ENCODE results near the gene CYP17A1. TPM values are rescaled to one million over a fixed set of nuclear protein-coding genes. Genes with fewer than 3 reads are reported as not detected.

CYP17A1 gene
- total RNA-seq, 1 donor from 2014 or later: not detected

DNA sequence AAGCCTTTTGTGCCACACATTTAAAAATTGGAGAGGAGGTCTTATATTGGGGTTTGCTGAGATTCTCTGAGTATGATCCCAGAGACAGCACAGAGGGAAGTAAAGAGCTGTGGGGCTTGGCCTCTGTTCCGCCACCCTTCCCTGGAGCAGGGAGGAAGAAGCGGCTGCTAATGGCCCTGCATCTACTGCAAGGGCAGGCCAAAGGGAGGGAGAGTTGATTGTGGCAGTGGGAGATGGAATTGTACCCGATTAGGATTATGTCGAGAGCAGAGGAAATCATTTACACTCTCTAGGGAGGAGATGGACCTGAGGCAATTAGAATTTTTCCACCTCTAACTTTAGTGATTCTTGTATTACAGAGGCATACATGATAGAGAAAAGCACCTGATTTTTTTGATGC is 28.8 kb downstream of the CYP17A1 start:
- DNase-seq: no peak
- intact Hi-C loops (cut with micrococcal nuclease): loop anchor here (5.0 kb wide), 1 partner anchor 56 kb away; no protein-coding TSS in a partner anchor

DNA sequence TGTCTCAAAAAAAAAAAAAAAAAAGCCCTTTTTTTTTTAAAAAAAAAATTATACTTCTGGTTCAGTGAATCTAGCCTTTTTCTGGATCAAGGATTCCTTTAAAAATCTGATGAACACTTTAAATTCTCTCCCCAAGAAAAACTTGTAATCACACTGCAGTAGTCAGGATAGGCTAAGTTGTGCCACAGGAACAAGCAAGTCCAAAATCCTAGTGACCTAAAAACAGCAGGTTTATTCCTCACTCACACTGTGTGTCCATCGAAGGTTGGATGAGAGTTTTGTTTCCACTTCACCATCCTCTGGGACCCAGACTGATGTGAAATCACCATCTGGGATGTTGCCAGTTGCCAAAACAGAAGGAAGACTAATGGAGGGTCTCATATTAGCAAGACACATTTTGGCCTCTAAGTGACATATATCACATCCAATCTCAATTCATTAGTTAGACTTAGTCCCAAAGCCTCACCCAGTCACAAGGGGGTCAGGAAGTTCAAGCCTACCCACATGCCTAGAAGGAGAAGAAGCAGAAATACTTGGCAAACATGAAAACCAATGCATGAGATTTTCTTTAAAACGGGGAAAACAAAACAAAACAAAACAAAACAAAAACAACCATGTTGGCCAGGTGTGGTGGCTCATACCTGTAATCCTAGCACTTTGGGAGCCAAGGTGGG is 32.7 kb downstream of the CYP17A1 start:
- no peak for DNase-seq
- no peaks in the 10 kb centered on the region for H3K27me3 Mint-ChIP-seq
- peaks cover 26% of the 10 kb centered on the region for H3K4me1 Mint-ChIP-seq
- H3K9me3 Mint-ChIP-seq: peaks cover 5% of the 10 kb centered on the region
- peak overlapping the region; percentile 83 for H3K27ac Mint-ChIP-seq
- peak overlapping the region; percentile 24 for H3K4me3 Mint-ChIP-seq
- intact Hi-C loops (cut with micrococcal nuclease): loop anchor here (5.0 kb wide), 1 partner anchor 52 kb away; no protein-coding TSS in a partner anchor
- H3K36me3 Mint-ChIP-seq (ENCODE audit: low read depth): peaks cover 35% of the 10 kb centered on the region

More for the DNA sequence above, 28.8 kb downstream of the CYP17A1 start:
- no peaks in the 10 kb centered on the region for H3K27me3 Mint-ChIP-seq
- no peak overlapping the region for H3K4me3 Mint-ChIP-seq
- H3K36me3 Mint-ChIP-seq (ENCODE audit: low read depth): peaks cover 34% of the 10 kb centered on the region
- H3K4me1 Mint-ChIP-seq: peaks cover 20% of the 10 kb centered on the region
- H3K9me3 Mint-ChIP-seq: peaks cover 5% of the 10 kb centered on the region
- no peak overlapping the region for H3K27ac Mint-ChIP-seq

DNA sequence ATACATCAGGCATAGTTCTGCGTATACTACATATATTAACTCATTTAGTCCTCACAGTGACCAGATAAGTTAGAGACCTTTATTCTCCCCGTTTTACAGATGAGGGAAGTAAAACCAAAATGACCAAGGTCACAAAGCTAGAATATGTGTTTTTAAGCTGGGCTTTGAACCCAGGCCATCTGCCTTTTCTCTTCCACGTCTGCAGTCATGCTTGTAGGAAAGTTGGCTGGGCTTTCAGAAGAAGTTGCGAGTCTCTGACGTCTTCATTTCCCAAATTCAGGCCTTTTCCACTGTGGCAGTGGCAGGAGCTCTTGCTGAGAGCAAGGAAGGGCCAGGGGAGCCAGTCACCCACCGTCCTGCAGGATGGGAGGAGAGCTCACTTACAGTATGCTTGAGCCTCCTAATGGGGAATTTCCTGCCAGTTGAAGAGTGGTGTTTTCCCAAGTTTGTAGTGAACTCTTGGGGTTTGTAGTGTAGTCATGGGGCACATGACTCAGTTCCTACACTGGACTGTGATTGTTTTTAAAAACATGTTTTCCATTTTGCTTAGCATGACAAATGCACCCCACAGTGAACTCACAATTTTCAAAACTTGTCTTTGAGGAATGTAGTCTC is 34.2 kb downstream of the CYP17A1 start:
- Mint-ChIP-seq H3K4me1 (peaks cover 22% of the 10 kb centered on the region), H3K27ac (peak overlapping the region; percentile 100), H3K4me3 (peak overlapping the region; percentile 80), H3K27me3 (no peaks in the 10 kb centered on the region), H3K36me3 (ENCODE audit: low read depth) (peaks cover 40% of the 10 kb centered on the region), H3K9me3 (peaks cover 5% of the 10 kb centered on the region)
- peak; percentile 73 for DNase-seq
- intact Hi-C loops (cut with micrococcal nuclease): loop anchor here (1.0 to 2.0 kb wide), 2 partner anchors 51 to 300 kb away; partner anchors contain the start of genes ACTR1A, BORCS7 and SUFU

DNA sequence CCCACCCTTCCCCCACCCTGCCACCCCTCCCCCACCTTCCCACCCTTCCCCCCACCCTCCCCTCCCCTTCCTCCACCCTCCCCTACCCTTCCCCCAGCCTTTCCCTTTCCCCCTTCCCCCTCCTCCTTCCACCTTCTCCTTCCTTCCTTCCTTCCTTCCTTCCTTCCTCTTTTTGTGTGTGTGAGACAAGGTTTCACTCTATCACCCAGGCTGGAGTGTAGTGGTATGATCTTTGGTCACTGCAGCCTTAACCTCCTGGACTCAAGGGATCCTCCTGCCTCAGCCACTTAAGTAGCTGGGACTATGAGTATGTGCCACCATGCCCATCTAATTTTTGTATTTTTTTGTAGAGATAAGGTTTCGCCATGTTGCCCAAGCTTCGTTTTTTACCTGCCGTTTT is 35.2 kb downstream of the CYP17A1 start:
- Mint-ChIP-seq H3K4me1 (peaks cover 23% of the 10 kb centered on the region), H3K4me3 (no peak overlapping the region), H3K27me3 (no peaks in the 10 kb centered on the region), H3K9me3 (peaks cover 5% of the 10 kb centered on the region), H3K27ac (peak overlapping the region; percentile 100), H3K36me3 (ENCODE audit: low read depth) (peaks cover 44% of the 10 kb centered on the region)
- no peak for DNase-seq
- intact Hi-C loops (cut with micrococcal nuclease): loop anchor here (2.0 kb wide), 1 partner anchor 299 kb away; the partner anchor contains the start of genes ACTR1A and SUFU

DNA sequence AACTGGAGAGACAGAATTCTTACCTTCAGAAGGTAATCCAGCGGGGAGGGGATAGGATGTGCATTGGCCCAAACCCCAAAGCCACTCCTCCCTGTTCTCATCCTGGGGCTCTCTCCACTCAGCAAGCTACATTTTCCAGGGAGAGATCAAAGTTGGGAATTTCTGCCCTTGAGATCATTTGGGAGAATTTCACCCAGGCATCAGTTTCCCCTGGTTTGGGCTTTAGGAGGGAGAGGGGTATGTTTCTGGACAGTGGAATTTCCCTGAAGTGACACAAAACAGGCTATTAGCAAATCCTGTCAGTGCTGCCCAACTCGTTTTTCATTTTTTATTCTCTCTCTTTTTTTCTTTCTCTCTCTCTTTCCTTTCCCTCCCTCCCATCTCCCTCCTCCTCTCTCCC is 35.7 kb downstream of the CYP17A1 start:
- DNase-seq: no peak
- intact Hi-C loops (cut with micrococcal nuclease): no loop called here
- Mint-ChIP-seq H3K27me3 (no peaks in the 10 kb centered on the region), H3K36me3 (ENCODE audit: low read depth) (peaks cover 41% of the 10 kb centered on the region), H3K27ac (peak overlapping the region; percentile 39), H3K9me3 (peaks cover 5% of the 10 kb centered on the region), H3K4me3 (no peak overlapping the region), H3K4me1 (peaks cover 27% of the 10 kb centered on the region)

DNA sequence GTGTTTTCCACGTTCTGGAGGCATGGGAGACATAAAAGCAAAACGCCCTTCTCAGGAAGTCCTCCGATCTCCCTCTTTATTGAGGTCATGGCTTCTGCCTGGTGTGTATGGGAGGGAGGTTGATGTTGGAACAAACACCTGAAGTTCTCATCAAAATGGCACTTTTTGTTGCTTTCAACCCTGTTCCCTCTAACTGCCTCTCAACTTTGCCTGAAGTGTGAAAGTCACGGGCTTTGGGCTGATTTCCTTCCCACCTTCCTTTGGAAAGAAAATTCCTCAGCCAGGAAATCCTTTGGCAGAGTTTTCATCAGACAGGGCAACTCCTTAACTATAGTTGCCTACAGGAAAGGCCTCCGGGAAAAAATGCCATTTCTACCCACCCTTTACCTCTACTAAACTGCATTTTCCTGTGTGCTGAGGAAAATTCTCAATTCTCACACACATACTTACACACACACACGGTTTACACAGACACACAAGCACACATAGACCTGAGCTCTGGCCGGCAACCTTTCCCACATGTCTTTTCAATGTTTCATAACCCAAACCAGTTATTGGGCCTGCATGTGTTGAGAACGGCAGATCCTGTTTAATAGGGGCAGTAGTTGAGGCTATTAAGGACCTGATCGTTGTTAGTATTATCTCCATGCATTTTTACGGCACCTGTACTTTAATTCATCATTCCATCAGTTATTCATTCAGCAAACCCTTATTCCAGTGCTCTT is 36.4 kb downstream of the CYP17A1 start:
- peak overlapping the region; percentile 41 for H3K27ac Mint-ChIP-seq
- no peak overlapping the region for H3K4me3 Mint-ChIP-seq
- no peaks in the 10 kb centered on the region for H3K27me3 Mint-ChIP-seq
- peaks cover 40% of the 10 kb centered on the region for H3K36me3 Mint-ChIP-seq (ENCODE audit: low read depth)
- no peak for DNase-seq
- H3K9me3 Mint-ChIP-seq: peaks cover 5% of the 10 kb centered on the region
- intact Hi-C loops (cut with micrococcal nuclease): no loop called here
- peaks cover 35% of the 10 kb centered on the region for H3K4me1 Mint-ChIP-seq

DNA sequence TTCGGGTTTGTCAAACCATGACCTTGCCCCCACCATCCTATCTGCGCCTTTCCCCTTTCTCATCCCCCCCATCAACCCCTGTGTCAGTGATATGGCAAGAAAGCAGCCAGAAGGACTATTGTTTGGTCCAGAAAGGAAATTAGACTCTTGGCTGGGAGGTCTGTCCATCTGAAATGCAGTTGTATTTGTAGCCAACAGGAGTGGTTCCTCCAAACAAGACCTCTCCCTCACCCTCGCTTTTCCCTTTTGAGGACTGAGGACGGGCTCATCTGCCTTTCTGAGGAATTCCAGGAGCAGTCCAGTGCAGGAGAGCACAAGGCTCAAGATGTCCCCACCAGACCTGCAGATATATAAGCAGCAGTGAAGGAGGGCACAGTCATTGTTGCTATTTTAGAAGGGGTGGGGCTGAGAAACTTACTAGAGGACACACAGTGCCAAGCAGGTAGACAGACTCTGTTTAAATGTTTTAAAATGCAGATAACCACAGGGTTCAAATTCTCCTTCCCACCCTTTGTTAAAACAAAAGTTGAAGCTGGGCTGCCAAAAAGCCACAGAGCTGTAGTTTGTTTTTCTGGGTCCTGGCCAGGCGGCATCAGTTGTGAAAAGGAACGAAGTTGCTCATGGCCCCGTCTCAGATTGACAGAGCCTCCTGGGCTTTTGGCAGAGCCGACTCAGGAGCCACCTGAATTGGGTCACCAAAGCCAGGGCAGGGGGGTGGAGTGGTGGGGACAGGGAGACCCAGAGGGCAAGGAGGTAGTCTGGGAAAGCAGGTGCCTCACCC is 37.3 kb downstream of the CYP17A1 start:
- Mint-ChIP-seq H3K36me3 (ENCODE audit: low read depth) (peaks cover 40% of the 10 kb centered on the region), H3K27ac (peak overlapping the region; percentile 41), H3K9me3 (peaks cover 5% of the 10 kb centered on the region), H3K4me3 (no peak overlapping the region), H3K4me1 (peaks cover 38% of the 10 kb centered on the region), H3K27me3 (no peaks in the 10 kb centered on the region)
- DNase-seq: no peak
- intact Hi-C loops (cut with micrococcal nuclease): no loop called here

DNA sequence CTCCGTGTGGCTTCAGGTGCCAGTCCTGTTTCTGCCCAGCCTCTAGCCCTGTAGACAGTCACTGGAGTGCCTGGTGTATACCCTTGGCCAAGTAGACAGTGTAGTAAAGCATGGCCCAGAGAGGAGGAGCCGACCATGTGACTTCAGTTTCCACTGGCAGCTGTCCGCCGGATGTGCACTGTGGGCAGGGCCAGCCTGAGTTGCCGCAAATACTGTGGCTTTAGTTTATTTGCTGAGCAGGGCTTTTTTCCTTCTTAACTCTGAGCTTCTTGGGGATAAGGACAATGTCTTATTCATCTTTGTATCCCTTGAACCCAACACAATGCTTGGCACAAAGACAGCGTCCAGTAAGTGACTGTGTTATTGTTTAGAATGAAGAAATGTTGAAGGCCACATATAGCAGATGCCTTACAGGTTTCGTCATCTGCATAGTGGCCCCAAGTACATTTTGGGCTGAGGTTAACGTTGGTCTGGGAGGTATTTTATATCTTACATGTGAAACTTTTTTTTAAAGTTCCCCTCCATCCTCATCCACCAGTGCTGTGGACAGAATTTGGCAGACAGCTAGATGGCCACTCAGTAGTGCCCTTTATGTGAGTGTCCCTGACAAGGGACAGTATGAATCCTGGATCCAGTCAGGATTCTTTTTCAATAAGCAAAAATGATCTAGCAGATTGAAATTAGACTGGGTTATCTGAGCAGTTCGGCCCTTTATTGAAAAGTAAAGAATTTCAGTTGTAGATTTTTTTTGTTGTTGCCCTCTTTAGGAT is 40.6 kb downstream of the CYP17A1 start:
- H3K36me3 Mint-ChIP-seq (ENCODE audit: low read depth): peaks cover 20% of the 10 kb centered on the region
- intact Hi-C loops (cut with micrococcal nuclease): no loop called here
- H3K4me1 Mint-ChIP-seq: peaks cover 18% of the 10 kb centered on the region
- peak; percentile 88 for DNase-seq
- H3K27ac Mint-ChIP-seq: peak overlapping the region; percentile 85
- H3K9me3 Mint-ChIP-seq: no peaks in the 10 kb centered on the region
- H3K4me3 Mint-ChIP-seq: peak overlapping the region; percentile 22
- no peaks in the 10 kb centered on the region for H3K27me3 Mint-ChIP-seq

DNA sequence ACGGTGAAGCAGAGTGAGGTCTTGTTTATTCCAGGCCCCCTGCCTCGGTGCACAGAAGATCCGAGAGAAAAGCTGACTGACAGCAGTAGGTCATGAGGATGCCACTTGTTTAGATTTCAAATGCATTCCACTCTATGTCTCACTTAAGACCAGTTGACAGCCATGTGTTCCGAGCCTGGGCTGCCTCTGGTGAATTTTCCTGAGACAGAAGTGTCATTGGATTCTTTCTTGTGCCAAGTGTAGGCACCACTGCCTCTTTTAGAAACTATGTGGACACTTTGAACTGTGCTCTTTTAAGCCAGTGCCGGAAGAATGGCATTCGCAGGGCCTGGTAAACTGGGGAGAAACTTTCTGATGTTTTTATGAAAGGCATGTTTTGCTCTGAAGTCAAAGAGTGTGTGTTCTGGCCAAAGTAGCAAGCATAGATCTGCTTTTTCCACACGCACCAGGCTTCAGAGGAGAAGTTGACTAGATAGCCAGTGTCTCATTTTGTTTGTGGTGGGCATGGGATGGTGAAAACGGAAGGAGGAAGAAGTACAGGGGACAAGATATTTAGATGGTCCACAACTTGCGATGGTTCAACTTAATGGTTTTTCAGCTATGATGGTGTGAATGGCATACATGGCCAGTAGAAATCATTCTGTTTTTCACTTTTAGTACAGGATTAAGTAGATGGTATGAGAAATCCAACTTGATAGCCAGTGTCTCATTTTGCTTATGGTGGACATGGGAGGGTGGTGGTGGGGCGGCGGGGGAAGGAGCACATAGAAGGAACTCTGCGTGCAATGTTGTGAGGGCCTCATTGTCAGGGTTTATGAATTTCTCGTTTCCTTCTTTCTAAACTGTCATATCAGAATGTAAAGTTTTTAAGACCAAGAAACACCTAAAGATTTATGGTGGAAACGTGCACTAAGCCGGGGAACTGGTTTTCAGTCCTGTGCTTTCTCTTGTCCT is 41.5 kb downstream of the CYP17A1 start:
- peak overlapping the region; percentile 85 for H3K27ac Mint-ChIP-seq
- intact Hi-C loops (cut with micrococcal nuclease): no loop called here
- no peaks in the 10 kb centered on the region for H3K9me3 Mint-ChIP-seq
- DNase-seq: no peak
- peak overlapping the region; percentile 22 for H3K4me3 Mint-ChIP-seq
- H3K27me3 Mint-ChIP-seq: no peaks in the 10 kb centered on the region
- H3K36me3 Mint-ChIP-seq (ENCODE audit: low read depth): peaks cover 17% of the 10 kb centered on the region
- H3K4me1 Mint-ChIP-seq: peaks cover 18% of the 10 kb centered on the region

DNA sequence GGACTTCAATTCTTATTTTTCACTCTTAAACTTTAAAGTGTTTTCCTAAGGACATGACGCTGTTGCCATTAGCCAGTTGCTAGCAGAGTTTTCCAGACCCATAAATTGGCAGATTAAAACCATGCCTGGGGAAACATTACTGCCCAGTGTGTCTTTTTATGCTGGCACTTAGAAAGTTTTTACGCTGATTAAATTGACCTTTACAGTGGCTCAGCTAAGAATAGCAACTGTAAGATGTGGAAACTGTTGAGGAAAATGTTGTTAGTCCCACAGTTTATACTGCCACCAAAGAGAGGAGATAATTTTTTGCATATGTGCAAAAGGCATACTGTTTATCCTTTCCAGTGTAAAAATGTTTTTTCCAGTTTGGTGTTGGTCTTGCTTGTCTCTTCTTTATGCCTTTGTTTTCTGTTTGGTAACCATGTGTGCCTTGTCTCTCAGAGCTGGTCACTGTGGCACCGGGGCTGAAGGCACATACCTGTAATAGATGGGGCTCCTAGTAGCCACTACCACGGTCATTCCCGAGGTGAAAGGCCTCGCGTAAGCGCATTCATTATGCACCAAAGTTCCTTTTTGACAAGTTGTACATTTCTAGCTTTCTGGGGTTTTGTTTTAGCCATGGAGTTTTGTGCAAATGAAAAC is 45.3 kb downstream of the CYP17A1 start:
- peaks cover 7% of the 10 kb centered on the region for H3K36me3 Mint-ChIP-seq (ENCODE audit: low read depth)
- intact Hi-C loops (cut with micrococcal nuclease): no loop called here
- H3K9me3 Mint-ChIP-seq: no peaks in the 10 kb centered on the region
- H3K27me3 Mint-ChIP-seq: no peaks in the 10 kb centered on the region
- peaks cover 16% of the 10 kb centered on the region for H3K4me1 Mint-ChIP-seq
- H3K27ac Mint-ChIP-seq: no peak overlapping the region
- H3K4me3 Mint-ChIP-seq: no peak overlapping the region
- DNase-seq: no peak

DNA sequence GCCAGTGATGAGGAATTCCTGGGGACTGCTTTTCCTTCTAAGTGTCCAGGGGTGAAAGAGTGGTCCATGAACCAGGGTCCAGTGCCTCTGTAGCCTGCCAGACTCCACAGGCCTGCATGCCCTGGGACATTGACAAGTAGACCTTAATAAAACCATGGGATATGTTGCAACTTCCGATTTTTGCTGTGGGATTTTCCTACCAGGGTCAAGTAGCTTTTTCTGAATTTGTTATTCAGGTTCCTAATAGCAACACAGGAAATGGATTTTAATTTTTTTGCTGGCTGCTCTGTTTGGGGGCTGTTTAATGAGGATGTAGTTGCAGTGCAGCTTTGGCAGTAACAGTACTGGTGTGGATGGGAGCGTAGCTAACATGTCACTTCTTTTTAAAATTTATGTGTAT is 51.4 kb downstream of the CYP17A1 start:
- H3K36me3 Mint-ChIP-seq (ENCODE audit: low read depth): peaks cover 16% of the 10 kb centered on the region
- H3K9me3 Mint-ChIP-seq: no peaks in the 10 kb centered on the region
- no peak overlapping the region for H3K4me3 Mint-ChIP-seq
- no peak for DNase-seq
- no peaks in the 10 kb centered on the region for H3K27me3 Mint-ChIP-seq
- intact Hi-C loops (cut with micrococcal nuclease): no loop called here
- H3K27ac Mint-ChIP-seq: no peak overlapping the region
- H3K4me1 Mint-ChIP-seq: peaks cover 16% of the 10 kb centered on the region

DNA sequence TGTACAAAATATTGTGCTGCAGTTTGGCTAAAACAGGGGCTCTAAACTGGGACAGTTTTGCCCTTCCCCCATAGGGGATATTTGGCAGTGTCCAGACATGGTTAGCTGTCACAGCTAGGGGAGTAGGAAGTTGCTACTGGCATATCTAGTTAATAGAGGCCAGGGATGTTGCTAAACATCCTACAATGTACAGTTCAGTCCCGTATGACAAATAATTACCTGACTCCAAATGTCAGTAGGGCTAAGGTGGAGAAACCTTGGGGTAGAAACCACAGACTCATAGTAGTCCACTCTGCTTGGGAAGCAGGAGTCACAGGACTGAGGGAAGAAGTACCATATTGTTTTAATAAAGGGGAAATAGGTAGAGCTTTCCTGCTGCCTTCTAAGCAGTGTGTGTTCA is 53.6 kb downstream of the CYP17A1 start:
- H3K9me3 Mint-ChIP-seq: no peaks in the 10 kb centered on the region
- no peaks in the 10 kb centered on the region for H3K27me3 Mint-ChIP-seq
- no peak overlapping the region for H3K4me3 Mint-ChIP-seq
- H3K27ac Mint-ChIP-seq: no peak overlapping the region
- intact Hi-C loops (cut with micrococcal nuclease): no loop called here
- H3K36me3 Mint-ChIP-seq (ENCODE audit: low read depth): peaks cover 14% of the 10 kb centered on the region
- peaks cover 16% of the 10 kb centered on the region for H3K4me1 Mint-ChIP-seq
- DNase-seq: no peak
